ENCODE measurements around the gene ALPI.
"Not testable (repeated sequence)": the region's sequence is repeated elsewhere in the genome, so short reads cannot be mapped to it uniquely, and the experiment has no call there.

DNA sequence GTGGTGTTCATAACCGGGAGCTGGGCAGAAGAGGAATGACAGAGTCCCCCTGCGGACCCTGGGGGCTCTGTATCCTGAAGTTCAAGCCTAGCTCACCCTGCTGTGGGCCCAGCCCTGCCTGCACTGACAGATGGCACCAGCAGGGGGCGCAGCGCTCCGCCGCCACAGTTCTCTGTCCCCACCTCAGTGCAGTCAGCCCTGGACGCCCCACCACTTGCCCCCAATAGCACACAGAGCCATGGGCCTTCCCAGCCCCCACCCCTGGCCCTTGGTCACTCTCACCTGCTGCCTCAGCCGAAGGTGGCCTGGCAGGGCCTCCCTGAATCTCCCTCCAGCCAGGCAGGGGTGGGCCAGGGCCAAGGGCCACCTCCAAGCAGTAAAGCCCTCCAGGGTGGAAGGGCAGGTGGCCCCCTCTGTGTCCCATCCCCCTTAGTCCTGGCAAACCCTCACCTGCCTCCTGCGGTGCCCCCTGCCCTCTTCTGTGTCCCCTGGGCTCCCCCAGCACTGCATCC is 9.6 kb upstream of the ALPI start:
- TF ChIP-seq, protein P1, sequence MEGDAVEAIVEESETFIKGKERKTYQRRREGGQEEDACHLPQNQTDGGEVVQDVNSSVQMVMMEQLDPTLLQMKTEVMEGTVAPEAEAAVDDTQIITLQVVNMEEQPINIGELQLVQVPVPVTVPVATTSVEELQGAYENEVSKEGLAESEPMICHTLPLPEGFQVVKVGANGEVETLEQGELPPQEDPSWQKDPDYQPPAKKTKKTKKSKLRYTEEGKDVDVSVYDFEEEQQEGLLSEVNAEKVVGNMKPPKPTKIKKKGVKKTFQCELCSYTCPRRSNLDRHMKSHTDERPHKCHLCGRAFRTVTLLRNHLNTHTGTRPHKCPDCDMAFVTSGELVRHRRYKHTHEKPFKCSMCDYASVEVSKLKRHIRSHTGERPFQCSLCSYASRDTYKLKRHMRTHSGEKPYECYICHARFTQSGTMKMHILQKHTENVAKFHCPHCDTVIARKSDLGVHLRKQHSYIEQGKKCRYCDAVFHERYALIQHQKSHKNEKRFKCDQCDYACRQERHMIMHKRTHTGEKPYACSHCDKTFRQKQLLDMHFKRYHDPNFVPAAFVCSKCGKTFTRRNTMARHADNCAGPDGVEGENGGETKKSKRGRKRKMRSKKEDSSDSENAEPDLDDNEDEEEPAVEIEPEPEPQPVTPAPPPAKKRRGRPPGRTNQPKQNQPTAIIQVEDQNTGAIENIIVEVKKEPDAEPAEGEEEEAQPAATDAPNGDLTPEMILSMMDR (IDR thresholded peaks at IDR 0.05): peak in 1 of 4 experiments; percentile 30
- TF ChIP-seq POLR2A, POLR2AphosphoS5 (IDR thresholded peaks at IDR 0.05): not testable (repeated sequence)

Data from prostate gland (tissue), 2 donors.